NAMALWA (cell line): Measurements from ENCODE around the gene TRPM3.

Source experiments
- DNase-seq: peaks from one replicate; pipeline ENCODE4 v3.0.0-alpha.2; 2015; ENCODE audit warnings: low spot score

TRPM3 gene

GRCh38 chr9:70484232-70485130 is 636.9 kb downstream of the TRPM3 start:
- DNase-seq = peak; percentile 61

GRCh38 chr9:70481471-70481870 is 640.0 kb downstream of the TRPM3 start:
- DNase-seq = no peak

- DNase-seq = no peak
Measured at GRCh38 chr9:70480405-70480980, 640.9 kb downstream of the TRPM3 start.

- no peak for DNase-seq
Measured at GRCh38 chr9:70479880-70480291, 641.5 kb downstream of the TRPM3 start.
